Esophagus squamous epithelium (tissue), 5 donors: Measurements from ENCODE around the gene TMOD4. TPM values are rescaled to one million over a fixed set of nuclear protein-coding genes. Genes with fewer than 3 reads are reported as not detected.

ENCODE experiments used
- DNase-seq: peaks from one replicate; lab custom pipeline; 2025; lab: John Stamatoyannopoulos, UW
- H3K27ac ChIP-seq, 4 donors: fragments of 200-600 bp; sonication (generic); one replicate each; pipeline ENCODE4 v1.5.1; 2016 to 2019; ENCODE audit warnings: mild to moderate bottlenecking in 1 of 4
- H3K27me3 ChIP-seq, 4 donors: fragments of 200-600 bp; sonication (generic); 1 replicate in 3 of 4; 2 replicates in 1 of 4; pipeline versions ENCODE4 v1.5.1 to v1.6.0; 2017 to 2021; ENCODE audit warnings: antibody characterized with exemption in 1 of 4
- H3K36me3 ChIP-seq, 3 donors: fragments of 200-600 bp; sonication (generic); one replicate each; pipeline ENCODE4 v1.5.1; 2016 to 2019
- H3K4me1 ChIP-seq, 3 donors: fragments of 200-600 bp; sonication (generic); one replicate each; pipeline ENCODE4 v1.5.1; 2017 to 2019
- H3K4me3 ChIP-seq, 4 donors: fragments of 200-600 bp; sonication (generic); 1 replicate in 3 of 4; 2 replicates in 1 of 4; pipeline ENCODE4 v1.5.1; 2016 to 2019; ENCODE audit warnings: mild to moderate bottlenecking in 2 of 4, moderate library complexity in 1 of 4
- H3K9me3 ChIP-seq, 3 donors: fragments of 200-600 bp; sonication (generic); one replicate each; pipeline ENCODE4 v1.5.1; 2016 to 2019
- POLR2A ChIP-seq, 4 donors: fragments of 450-650 bp; IDR thresholded peaks; one replicate each; pipeline ENCODE4 v1.6.1; 2017; ENCODE audit warnings: antibody characterized with exemption in 4 of 4, mild to moderate bottlenecking in 4 of 4, moderate library complexity in 3 of 4
- WGBS, 2 donors: methylation state at CpG; one replicate each; pipeline ENCODE4 v1.1.5; 2018; 5-methylcytosine and 5-hydroxymethylcytosine counted together
- intact Hi-C: fragments of 100-400 bp; cut with DNase I; formaldehyde crosslinking; loops from one replicate; pipeline ENCODE4 v1.15.0; 2022
- total RNA-seq, 4 donors: library from RNA; depleted of rRNA; stranded (reverse); fragments of >200 nt; gene quantifications; one replicate each; pipeline ENCODE4 v1.1.0, GENCODE V29; 2016
- TF ChIP-seq, protein P1 (sequence below), 6 experiments: fragments of 450-650 bp in 4 of 6; fragments of 200-600 bp in 2 of 6; sonication (generic) in 2 of 6; IDR thresholded peaks; one replicate each; pipeline ENCODE4 v1.5.1; 2016 to 2019; ENCODE audit warnings: antibody characterized with exemption in 6 of 6, mild to moderate bottlenecking in 4 of 6, moderate library complexity in 4 of 6
- donor health status: DM: yes; HTN: yes; CAD: no.

Gene TMOD4
- total RNA-seq, 4 donors from 2014 or later, result not detected

DNA sequence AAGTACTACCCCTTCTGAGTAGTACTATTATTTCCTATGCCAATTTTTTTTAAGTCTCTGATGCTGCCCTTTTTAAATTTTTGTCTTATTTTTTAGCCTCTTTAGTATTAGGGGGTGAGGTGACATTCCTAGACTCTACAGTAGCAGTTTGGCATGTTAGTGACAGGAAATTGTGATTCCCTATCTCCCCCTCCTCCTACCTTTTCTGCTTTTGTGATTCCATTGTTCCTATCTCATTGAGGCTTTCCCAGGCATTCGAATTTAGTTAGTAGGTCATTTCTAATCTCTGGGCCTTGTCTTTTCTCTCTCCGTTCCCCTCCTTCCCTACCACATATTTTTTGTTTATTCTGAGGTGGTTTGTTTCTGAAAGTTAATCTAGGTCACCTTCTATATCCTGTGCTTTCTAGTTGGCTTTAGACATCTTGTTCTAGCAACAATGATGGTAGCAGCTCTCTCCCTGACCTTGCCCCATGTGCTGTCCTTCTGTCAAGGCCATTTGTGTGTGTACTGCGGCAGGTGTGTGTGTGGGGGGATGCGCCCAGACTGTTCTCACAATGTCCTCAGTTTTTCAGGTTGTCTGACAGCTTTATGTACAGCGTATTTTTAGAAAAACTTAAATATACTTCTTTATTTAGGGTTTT is 50.9 kb downstream of the TMOD4 start:
- 78 to 79% methylated on average over 5 of the region's 5 CpGs for whole genome bisulfite sequencing, 2 donors
- Histone ChIP-seq H3K27ac (no peak overlapping the region), H3K9me3 (no peaks in the 10 kb centered on the region), H3K4me1 (no peaks in the 10 kb centered on the region), H3K27me3 (no peaks in the 10 kb centered on the region), H3K36me3 (peaks cover 0 to 53% (median 0%) of the 10 kb centered on the region in 3 donors), H3K4me3 (no peak overlapping the region)
- TF ChIP-seq, protein P1, sequence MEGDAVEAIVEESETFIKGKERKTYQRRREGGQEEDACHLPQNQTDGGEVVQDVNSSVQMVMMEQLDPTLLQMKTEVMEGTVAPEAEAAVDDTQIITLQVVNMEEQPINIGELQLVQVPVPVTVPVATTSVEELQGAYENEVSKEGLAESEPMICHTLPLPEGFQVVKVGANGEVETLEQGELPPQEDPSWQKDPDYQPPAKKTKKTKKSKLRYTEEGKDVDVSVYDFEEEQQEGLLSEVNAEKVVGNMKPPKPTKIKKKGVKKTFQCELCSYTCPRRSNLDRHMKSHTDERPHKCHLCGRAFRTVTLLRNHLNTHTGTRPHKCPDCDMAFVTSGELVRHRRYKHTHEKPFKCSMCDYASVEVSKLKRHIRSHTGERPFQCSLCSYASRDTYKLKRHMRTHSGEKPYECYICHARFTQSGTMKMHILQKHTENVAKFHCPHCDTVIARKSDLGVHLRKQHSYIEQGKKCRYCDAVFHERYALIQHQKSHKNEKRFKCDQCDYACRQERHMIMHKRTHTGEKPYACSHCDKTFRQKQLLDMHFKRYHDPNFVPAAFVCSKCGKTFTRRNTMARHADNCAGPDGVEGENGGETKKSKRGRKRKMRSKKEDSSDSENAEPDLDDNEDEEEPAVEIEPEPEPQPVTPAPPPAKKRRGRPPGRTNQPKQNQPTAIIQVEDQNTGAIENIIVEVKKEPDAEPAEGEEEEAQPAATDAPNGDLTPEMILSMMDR (IDR thresholded peaks at IDR 0.05), result no peak
- TF ChIP-seq POLR2A (IDR thresholded peaks at IDR 0.05), result no peak
- intact Hi-C loops, result no loop called here
- DNase-seq, result no peak

Other genes starting within 250 kb of the TMOD4 start
- gene SETDB1, start 249.6 kb downstream of the TMOD4 start, total RNA-seq, result 10 to 100 TPM; 20.5 to 39.5 (median 25.3) TPM
- gene CERS2, start 201.1 kb downstream of the TMOD4 start, total RNA-seq, result 10 to 100 TPM; 18.2 to 72.7 (median 45.4) TPM
- 1 to 10 TPM; 1.2 to 7.8 (median 4.4) TPM for gene ANXA9, start 193.7 kb downstream of the TMOD4 start, total RNA-seq
- 10 to 100 TPM; 25.4 to 52.5 (median 37.1) TPM for gene MINDY1, start 169.1 kb downstream of the TMOD4 start, total RNA-seq
- 10 to 100 TPM in 3 of 4 donors, 1 to 10 TPM in 1; 8.9 to 21.0 (median 15.9) TPM for gene PRUNE1, start 167.5 kb downstream of the TMOD4 start, total RNA-seq
- gene BNIPL, start 139.4 kb downstream of the TMOD4 start, total RNA-seq, result 100 to 1,000 TPM in 1 of 4 donors, 10 to 100 TPM in 3; 52.7 to 168 (median 96.1) TPM
- gene C1orf56, start 128.2 kb downstream of the TMOD4 start, total RNA-seq, result 1 to 10 TPM in 3 of 4 donors, under 1 TPM in 1; 0.23 to 3.2 (median 2.3) TPM
- gene CDC42SE1, start 116.4 kb downstream of the TMOD4 start, total RNA-seq, result 100 to 1,000 TPM in 3 of 4 donors, 10 to 100 TPM in 1; 86.7 to 128 (median 115) TPM
- gene MLLT11, start 115.6 kb downstream of the TMOD4 start, total RNA-seq, result 1 to 10 TPM in 2 of 4 donors, under 1 TPM in 2; 0.38 to 1.6 (median 0.92) TPM
- 10 to 100 TPM in 3 of 4 donors, 1 to 10 TPM in 1; 7.1 to 15.8 (median 11.0) TPM for gene GABPB2, start 105.2 kb downstream of the TMOD4 start, total RNA-seq
- 1 to 10 TPM in 3 of 4 donors, under 1 TPM in 1; 0.91 to 3.8 (median 2.0) TPM for gene SEMA6C, start 29.4 kb downstream of the TMOD4 start, total RNA-seq
- 1 to 10 TPM in 2 of 4 donors, not detected in 2; 2.3 to 5.7 TPM for gene TNFAIP8L2, start 19.3 kb downstream of the TMOD4 start, total RNA-seq
- 1 to 10 TPM; 4.6 to 8.8 (median 5.9) TPM for gene LYSMD1, start 10.1 kb downstream of the TMOD4 start, total RNA-seq
- gene SCNM1, start 9.8 kb downstream of the TMOD4 start, total RNA-seq, result 10 to 100 TPM; 15.2 to 29.8 (median 18.5) TPM
- gene VPS72, start 14.2 kb upstream of the TMOD4 start, total RNA-seq, result 10 to 100 TPM; 17.2 to 38.3 (median 29.7) TPM
- gene PIP5K1A, start 22.6 kb upstream of the TMOD4 start, total RNA-seq, result 10 to 100 TPM; 21.5 to 49.2 (median 36.6) TPM
- gene PSMD4, start 78.8 kb upstream of the TMOD4 start, total RNA-seq, result 100 to 1,000 TPM in 3 of 4 donors, 10 to 100 TPM in 1; 78.2 to 117 (median 109) TPM
- 10 to 100 TPM; 16.5 to 28.5 (median 18.3) TPM for gene ZNF687, start 106.3 kb upstream of the TMOD4 start, total RNA-seq
- gene PI4KB, start 151.4 kb upstream of the TMOD4 start, total RNA-seq, result 10 to 100 TPM; 34.0 to 63.4 (median 56.0) TPM
- gene RFX5, start 171.3 kb upstream of the TMOD4 start, total RNA-seq, result 10 to 100 TPM; 13.2 to 59.6 (median 24.5) TPM
- 10 to 100 TPM in 3 of 4 donors, 1 to 10 TPM in 1; 6.3 to 38.3 (median 28.3) TPM for gene SELENBP1, start 196.7 kb upstream of the TMOD4 start, total RNA-seq
- 100 to 1,000 TPM; 114 to 203 (median 186) TPM for gene PSMB4, start 223.6 kb upstream of the TMOD4 start, total RNA-seq